ENCODE data around the gene KLHL36.
A peak's percentile ranks its signal among the peaks of the same experiment; 100 is the strongest.

- peak in 1 of 2 donors; percentile 46 for TF ChIP-seq POLR2AphosphoS5 (IDR thresholded peaks at IDR 0.05; ENCODE audit: insufficient read depth in 1 of 2, low read depth in 1 of 2)
- TF ChIP-seq CTCF (IDR thresholded peaks at IDR 0.05) = no peak
Observed at GRCh38 chr16:84648595-84649510, 542 bp downstream of the KLHL36 start.

Measured in vagina (tissue), 2 donors.